ENCODE measurements around the gene TUFM.
A peak's percentile ranks its signal among the peaks of the same experiment; 100 is the strongest.
"Not testable (repeated sequence)": the region's sequence is repeated elsewhere in the genome, so short reads cannot be mapped to it uniquely, and the experiment has no call there.

The TUFM gene

GRCh38 chr16:28837672-28838557 lies 8.2 kb downstream of the TUFM start:
- DNase-seq: no peak

GRCh38 chr16:28836761-28837064 lies 9.4 kb downstream of the TUFM start:
- no peak for DNase-seq

GRCh38 chr16:28835864-28836760 lies 10.0 kb downstream of the TUFM start:
- no peak for DNase-seq

GRCh38 chr16:28834873-28835863 lies 11.0 kb downstream of the TUFM start:
- DNase-seq: no peak

GRCh38 chr16:28834349-28834748 lies 11.8 kb downstream of the TUFM start:
- no peak for DNase-seq

- DNase-seq: no peak
Observed at GRCh38 chr16:28830531-28830930, 15.6 kb downstream of the TUFM start.

- no peak for DNase-seq
Observed at GRCh38 chr16:28829747-28830146, 16.4 kb downstream of the TUFM start.

GRCh38 chr16:28826141-28826540 lies 20.0 kb downstream of the TUFM start:
- no peak for DNase-seq

- no peak for DNase-seq
Observed at GRCh38 chr16:28824717-28824973, 21.5 kb downstream of the TUFM start.

GRCh38 chr16:28823873-28824716 lies 22.1 kb downstream of the TUFM start:
- DNase-seq: peak; percentile 93

- DNase-seq: no peak
Observed at GRCh38 chr16:28823291-28823872, 22.8 kb downstream of the TUFM start.

GRCh38 chr16:28822520-28823290 lies 23.4 kb downstream of the TUFM start, which contains the start of gene ATXN2L:
TSS of gene ATXN2L (plus strand) at chr16:28822999. CDS start at chr16:28823260, 261 bp downstream.
- DNase-seq: peak; percentile 95

GRCh38 chr16:28821874-28822519 lies 24.2 kb downstream of the TUFM start:
- no peak for DNase-seq

GRCh38 chr16:28820546-28820945 lies 25.6 kb downstream of the TUFM start:
- not testable (repeated sequence) for DNase-seq

GRCh38 chr16:28820016-28820415 lies 26.1 kb downstream of the TUFM start:
- DNase-seq: no peak

- not testable (repeated sequence) for DNase-seq
Observed at GRCh38 chr16:28807445-28808120, 38.6 kb downstream of the TUFM start.

- DNase-seq: not testable (repeated sequence)
Observed at GRCh38 chr16:28802235-28803019, 43.7 kb downstream of the TUFM start.
